ENCODE results near the gene NTRK1.
A peak's percentile ranks its signal among the peaks of the same experiment; 100 is the strongest.
"Not testable (repeated sequence)": the region's sequence is repeated elsewhere in the genome, so short reads cannot be mapped to it uniquely, and the experiment has no call there.

Gene NTRK1

DNA sequence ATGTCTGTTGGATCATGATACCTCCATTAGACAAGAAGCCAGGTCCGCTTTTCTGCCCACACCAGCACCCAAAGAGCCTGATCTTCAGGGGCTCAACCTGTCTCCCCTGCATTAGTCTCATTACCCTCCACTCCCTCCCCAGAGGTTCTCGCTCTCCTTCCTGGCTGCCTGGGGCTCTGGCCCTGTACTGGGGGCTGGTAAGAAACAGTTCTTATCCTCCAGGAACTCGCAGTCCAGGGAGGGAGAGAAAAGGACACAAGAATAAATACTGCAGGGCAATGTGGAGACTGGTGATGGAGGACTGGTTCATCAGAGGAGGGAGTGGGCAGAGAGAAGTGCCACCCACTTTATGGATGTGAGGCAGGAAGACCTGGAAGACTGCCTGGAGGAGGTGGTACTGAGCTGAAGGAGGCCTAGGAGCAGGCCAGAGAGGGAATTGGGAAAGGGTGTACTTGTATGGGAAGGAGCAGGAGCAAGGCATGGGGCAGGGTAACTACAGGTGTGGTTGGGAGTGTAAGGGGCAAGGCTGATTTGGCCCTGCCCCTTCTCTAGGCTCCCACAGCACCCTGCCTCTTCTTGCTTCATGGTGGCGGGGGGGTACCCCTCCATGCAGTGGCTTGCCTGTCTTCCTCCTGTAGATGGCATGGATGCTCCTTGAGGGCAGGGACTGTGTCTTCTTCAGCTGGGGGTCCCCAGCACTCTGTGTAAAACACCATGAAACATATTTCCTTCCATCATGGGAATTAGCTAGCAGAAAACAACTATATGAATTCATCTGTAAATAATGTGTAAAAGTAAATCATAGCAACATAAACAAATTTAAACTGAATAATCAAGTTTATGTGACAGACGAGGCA, 64.7 kb downstream of the NTRK1 start:
- in situ Hi-C loops (cut with HindIII; ENCODE audit: low pct_unique_long_range_greater_than_20kb, low sequenced_read_pairs), result no loop called here
- TF ChIP-seq JUND (IDR thresholded peaks at IDR 0.05; ENCODE audit: low read depth), result no peak
- no peak for DNase-seq (ENCODE audit: low read depth in 1 of 2, low spot score in 1 of 2)

DNA sequence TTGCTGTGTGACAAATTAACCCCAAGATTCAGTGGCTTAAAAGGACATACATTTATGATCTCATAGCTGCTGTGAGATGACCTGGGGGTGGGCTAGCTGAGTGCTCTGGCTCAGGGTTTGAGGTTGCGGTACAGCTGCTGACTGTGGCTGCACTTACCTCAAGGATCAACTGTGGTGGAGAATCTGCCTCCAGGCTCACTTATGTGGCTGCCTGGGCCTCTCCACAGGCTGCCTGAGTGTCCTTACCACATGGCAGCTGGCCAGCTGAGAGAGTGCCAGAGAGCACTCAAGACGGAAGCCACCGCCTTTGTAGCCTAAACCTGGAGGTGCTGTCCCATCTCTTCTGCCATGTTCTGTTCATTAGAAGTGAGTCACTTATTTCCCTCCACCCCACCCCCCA, 65.5 kb downstream of the NTRK1 start:
- in situ Hi-C loops (cut with HindIII; ENCODE audit: low pct_unique_long_range_greater_than_20kb, low sequenced_read_pairs), result no loop called here
- peak in 1 of 2 experiments; percentile 84 for DNase-seq (ENCODE audit: low read depth in 1 of 2, low spot score in 1 of 2)
- TF ChIP-seq JUND (IDR thresholded peaks at IDR 0.05; ENCODE audit: low read depth), result no peak

DNA sequence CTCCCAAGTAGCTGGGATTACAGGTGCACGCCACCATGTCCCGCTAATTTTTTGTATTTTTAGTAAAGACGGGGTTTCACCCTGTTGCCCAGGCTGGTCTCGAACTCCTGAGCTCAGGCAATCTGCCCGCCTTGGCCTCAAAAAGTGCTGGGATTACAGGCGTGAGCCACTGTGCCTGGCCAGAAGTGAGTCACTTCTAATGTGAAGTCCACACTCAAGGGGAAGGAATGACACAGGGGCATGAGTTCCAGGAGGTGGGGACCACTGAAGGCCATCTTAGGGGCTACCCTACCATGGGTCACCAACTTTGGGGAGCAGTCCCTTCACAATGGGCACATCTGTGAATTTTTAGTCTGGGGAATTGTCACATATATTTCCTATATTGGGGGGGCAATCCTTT, 66.0 kb downstream of the NTRK1 start:
- in situ Hi-C loops (cut with HindIII; ENCODE audit: low pct_unique_long_range_greater_than_20kb, low sequenced_read_pairs); DNase-seq (ENCODE audit: low read depth in 1 of 2, low spot score in 1 of 2): not testable (repeated sequence)

DNA sequence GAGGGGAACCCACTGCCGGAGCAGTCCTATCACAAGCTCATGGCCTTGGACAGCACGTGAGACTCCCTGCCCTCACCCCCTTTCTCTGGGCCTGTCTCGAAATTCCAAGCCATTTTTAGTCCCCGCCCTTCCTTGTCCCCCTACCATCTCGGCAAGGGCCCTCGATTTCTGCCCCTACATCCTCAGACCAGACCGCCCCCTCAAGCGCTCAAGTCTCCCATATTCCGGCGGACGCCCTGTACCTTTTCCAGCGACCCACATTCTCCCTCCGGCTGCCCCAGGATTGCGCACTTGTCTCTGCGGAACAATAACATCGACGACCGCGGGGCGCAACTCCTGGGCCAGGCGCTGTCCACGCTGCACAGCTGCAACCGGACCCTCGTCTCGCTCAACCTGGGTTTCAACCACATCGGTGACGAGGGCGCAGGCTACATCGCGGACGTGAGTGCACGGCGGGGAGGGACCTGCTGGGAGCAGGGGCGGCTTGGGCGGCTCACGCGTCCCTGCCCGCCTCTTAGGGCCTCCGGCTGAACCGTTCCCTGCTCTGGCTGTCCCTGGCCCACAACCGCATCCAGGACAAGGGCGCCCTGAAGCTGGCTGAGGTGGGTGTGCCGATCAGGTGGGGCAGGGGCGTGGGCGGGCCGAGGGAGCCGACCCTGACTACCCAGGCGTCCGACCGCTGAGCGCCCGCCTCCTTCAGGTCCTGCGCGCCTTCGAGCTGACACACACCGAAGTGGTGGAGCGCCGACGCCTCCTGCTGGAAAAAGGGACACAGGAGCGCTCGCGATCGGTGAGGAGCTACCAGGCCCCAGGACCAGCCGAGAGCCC, 66.8 kb downstream of the NTRK1 start:
- TF ChIP-seq JUND (IDR thresholded peaks at IDR 0.05; ENCODE audit: low read depth), result no peak
- DNase-seq (ENCODE audit: low read depth in 1 of 2, low spot score in 1 of 2), result peak; percentile 87 to 91
- in situ Hi-C loops (cut with HindIII; ENCODE audit: low pct_unique_long_range_greater_than_20kb, low sequenced_read_pairs), result no loop called here

DNA sequence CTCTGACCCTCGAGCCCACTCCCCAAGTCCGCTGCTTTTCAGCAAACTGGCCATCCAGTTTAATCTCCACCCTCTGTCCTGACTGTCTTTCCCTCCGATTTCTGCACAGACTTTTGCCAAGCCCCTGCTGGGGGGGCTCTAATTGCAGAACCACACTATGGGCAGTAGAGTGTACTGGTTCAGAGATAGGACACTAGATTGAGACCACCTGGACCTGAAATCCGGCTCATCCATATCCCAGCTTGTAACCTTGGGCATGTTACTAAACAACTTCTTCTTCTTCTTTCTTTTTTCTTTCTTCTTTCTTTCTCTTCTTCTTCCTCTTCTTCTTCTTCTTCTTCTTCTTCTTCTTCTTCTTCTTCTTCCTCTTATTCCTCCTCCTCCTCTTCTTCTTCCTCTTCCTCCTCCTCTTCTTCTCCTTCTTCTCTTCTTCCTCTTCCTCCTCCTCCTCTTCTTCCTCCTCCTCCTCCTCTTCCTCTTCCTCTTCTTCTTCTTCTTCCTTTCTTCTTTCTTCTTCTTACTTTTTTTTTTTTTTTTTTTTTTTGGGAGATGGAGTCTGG, 67.5 kb downstream of the NTRK1 start:
- in situ Hi-C loops (cut with HindIII; ENCODE audit: low pct_unique_long_range_greater_than_20kb, low sequenced_read_pairs), result no loop called here
- DNase-seq (ENCODE audit: low read depth in 1 of 2, low spot score in 1 of 2), result no peak
- no peak for TF ChIP-seq JUND (IDR thresholded peaks at IDR 0.05; ENCODE audit: low read depth)

DNA sequence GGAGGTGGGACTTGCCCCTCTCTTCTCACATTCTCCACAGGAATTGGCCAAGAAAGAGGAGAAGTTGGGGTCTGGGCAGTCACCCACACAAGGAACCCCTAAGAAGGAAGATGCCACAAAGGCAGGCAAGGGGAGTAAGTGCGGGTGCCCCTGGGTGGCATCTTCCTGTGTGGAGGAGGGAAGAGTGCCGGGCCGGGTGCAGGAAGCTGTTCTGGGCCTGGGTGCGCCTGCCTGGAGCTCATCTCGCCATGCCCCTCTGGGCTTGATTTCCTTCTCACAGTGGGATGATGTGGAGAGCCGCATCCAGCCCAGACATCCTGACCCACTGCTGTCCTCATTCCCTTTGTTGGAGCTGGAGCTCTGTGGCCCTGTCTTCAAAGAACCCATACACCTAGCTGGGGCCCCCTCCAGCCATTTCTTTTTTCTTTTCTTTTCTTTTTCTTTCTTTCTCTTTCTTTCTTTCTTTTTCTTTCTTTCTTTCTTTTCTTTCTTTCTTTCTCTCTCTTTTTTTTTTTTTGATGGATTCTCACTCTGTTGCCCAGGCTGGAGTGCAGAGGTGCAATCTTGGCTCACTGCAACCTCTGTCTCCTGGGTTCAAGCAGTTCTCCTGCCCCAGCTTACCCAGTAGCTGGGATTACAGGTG, 69.1 kb downstream of the NTRK1 start:
- TF ChIP-seq JUND (IDR thresholded peaks at IDR 0.05; ENCODE audit: low read depth), result no peak
- in situ Hi-C loops (cut with HindIII; ENCODE audit: low pct_unique_long_range_greater_than_20kb, low sequenced_read_pairs), result no loop called here
- no peak for DNase-seq (ENCODE audit: low read depth in 1 of 2, low spot score in 1 of 2)

DNA sequence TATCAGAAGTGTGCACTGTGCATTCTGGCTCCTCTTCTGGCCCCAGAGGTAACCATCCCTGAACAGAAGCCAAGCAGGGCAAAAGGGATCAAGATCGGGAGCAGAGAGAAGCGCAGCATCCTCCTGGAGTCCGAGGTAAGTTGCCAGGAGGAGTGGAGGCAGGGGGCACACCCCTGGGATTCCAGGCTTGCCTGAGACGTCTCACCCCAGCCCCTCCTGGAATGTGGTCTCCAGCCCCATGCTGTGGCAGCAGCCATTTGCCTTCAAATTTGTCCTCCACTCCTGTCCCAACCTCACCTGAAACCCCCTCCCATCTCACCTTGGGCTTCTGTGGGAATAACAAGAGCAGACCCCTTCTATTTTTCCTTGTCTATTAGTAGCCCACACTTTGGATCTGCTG, 69.8 kb downstream of the NTRK1 start:
- TF ChIP-seq JUND (IDR thresholded peaks at IDR 0.05; ENCODE audit: low read depth), result no peak
- no peak for DNase-seq (ENCODE audit: low read depth in 1 of 2, low spot score in 1 of 2)
- in situ Hi-C loops (cut with HindIII; ENCODE audit: low pct_unique_long_range_greater_than_20kb, low sequenced_read_pairs), result no loop called here

All from T47D (cell line).